ENCODE data around the gene RBM34.

- no peak for TF ChIP-seq CTCF (IDR thresholded peaks at IDR 0.05)
- TF ChIP-seq POLR2A (IDR thresholded peaks at IDR 0.05), result no peak
These were observed 72.6 kb downstream of the RBM34 start for GRCh38 chr1:235088430-235088829.
